ENCODE data around the gene HAX1.
A peak's percentile ranks its signal among the peaks of the same experiment; 100 is the strongest.

The HAX1 gene

GRCh38 chr1:154324669-154325582, 52.5 kb downstream of the HAX1 start, which contains the start of gene ATP8B2:
ATP8B2 (plus strand) TSS chr1:154325525; CDS start chr1:154328142, 2,617 bp downstream.
- TF ChIP-seq CTCF (IDR thresholded peaks at IDR 0.05; ENCODE audit: low read length): peak; percentile 100
- TF ChIP-seq EZH2 (optimal IDR thresholded peaks at IDR 0.05; ENCODE audit: low read depth, low read length): no peak
- TF ChIP-seq EZH2phosphoT487 (IDR thresholded peaks at IDR 0.05; ENCODE audit: low read length): no peak
- Histone ChIP-seq H3F3A (ENCODE audit: insufficient read depth, low read length) (peaks cover 36% of the 10 kb centered on the region), H3K9ac (ENCODE audit: low read length) (peak within 1 kb of the TSS; percentile 97), H3K4me2 (ENCODE audit: low read depth, low read length) (peak within 1 kb of the TSS; percentile 98), H3K9me3 (replicated peaks; ENCODE audit: insufficient read depth, low read length) (no peaks in the 10 kb centered on the region), H3K36me3 (replicated peaks; ENCODE audit: insufficient read depth, low read length) (no peaks in the 10 kb centered on the region), H3K9me2 (replicated peaks; ENCODE audit: insufficient read depth, low read length) (no peaks in the 10 kb centered on the region), H3K27ac (ENCODE audit: low read length) (peak within 1 kb of the TSS; percentile 95), H3K79me2 (ENCODE audit: low read length) (peaks cover 38% of the 10 kb centered on the region), H2AFZ (ENCODE audit: low read length) (peak within 1 kb of the TSS; percentile 80), H4K20me1 (ENCODE audit: insufficient read depth, low read length) (no peaks in the 10 kb centered on the region), H3K4me1 (ENCODE audit: low read length) (peaks cover 24% of the 10 kb centered on the region), H3K27me3 (replicated peaks; ENCODE audit: insufficient read depth, low read length) (no peaks in the 10 kb centered on the region), H3K4me3 (ENCODE audit: low read length) (peak within 1 kb of the TSS; percentile 84)
- peak; percentile 93 for DNase-seq

Data from MM.1S (cell line).